GM19240 (cell line): ENCODE results near the gene METTL27.
"Not testable (repeated sequence)": the region's sequence is repeated elsewhere in the genome, so short reads cannot be mapped to it uniquely, and the experiment has no call there.

Source experiments
- DNase-seq: peaks from one replicate; pipeline ENCODE4 v3.0.0; 2011; ENCODE audit warnings: low spot score; ENCODE audit not compliant: insufficient read length

METTL27 gene

GRCh38 chr7:73842067-73842976 lies at the start of gene METTL27:
METTL27 (minus strand) TSS chr7:73842516; CDS start chr7:73842140, 376 bp downstream.
- DNase-seq: peak; percentile 98

GRCh38 chr7:73891178-73891885 lies 49.0 kb upstream of the METTL27 start:
- no peak for DNase-seq

- DNase-seq: no peak
These were observed 48.3 kb upstream of the METTL27 start for GRCh38 chr7:73890555-73891147.

- no peak for DNase-seq
These were observed 46.6 kb upstream of the METTL27 start for GRCh38 chr7:73888959-73889358.

- DNase-seq: no peak
These were observed 45.4 kb upstream of the METTL27 start for GRCh38 chr7:73887762-73888161.

GRCh38 chr7:73885975-73886798 lies 43.9 kb upstream of the METTL27 start:
- no peak for DNase-seq

GRCh38 chr7:73885433-73885974 lies 43.2 kb upstream of the METTL27 start:
- DNase-seq: no peak

- DNase-seq: not testable (repeated sequence)
These were observed 42.6 kb upstream of the METTL27 start for GRCh38 chr7:73884867-73885422.

GRCh38 chr7:73882047-73882402 lies 39.7 kb upstream of the METTL27 start:
- DNase-seq: no peak

GRCh38 chr7:73881352-73882046 lies 39.2 kb upstream of the METTL27 start:
- DNase-seq: no peak

- DNase-seq: no peak
These were observed 38.5 kb upstream of the METTL27 start for GRCh38 chr7:73880755-73881328.

- DNase-seq: no peak
These were observed 37.8 kb upstream of the METTL27 start for GRCh38 chr7:73879977-73880681.

- no peak for DNase-seq
These were observed 34.7 kb upstream of the METTL27 start for GRCh38 chr7:73876973-73877372.

GRCh38 chr7:73876361-73876760 lies 34.0 kb upstream of the METTL27 start:
- DNase-seq: no peak

GRCh38 chr7:73872056-73872908 lies 30.0 kb upstream of the METTL27 start:
- no peak for DNase-seq

GRCh38 chr7:73871163-73872011 lies 29.1 kb upstream of the METTL27 start:
- no peak for DNase-seq

- DNase-seq: no peak
These were observed 27.8 kb upstream of the METTL27 start for GRCh38 chr7:73870041-73870492.
